Activated CD4-positive, alpha-beta T cell treated with anti-CD3 and anti-CD28 coated beads, Interleukin-2, Interleukin-6, amounts not matched to agents 100 ng/mL and 50 ng/mL, durations not matched to agents 16 hours and 8 hours (primary cell): ENCODE results near the gene SMOC1.

ENCODE experiments used
- DNase-seq: peaks from one replicate; pipeline ENCODE4 v3.0.0-alpha.2; 2020

SMOC1 gene

DNA sequence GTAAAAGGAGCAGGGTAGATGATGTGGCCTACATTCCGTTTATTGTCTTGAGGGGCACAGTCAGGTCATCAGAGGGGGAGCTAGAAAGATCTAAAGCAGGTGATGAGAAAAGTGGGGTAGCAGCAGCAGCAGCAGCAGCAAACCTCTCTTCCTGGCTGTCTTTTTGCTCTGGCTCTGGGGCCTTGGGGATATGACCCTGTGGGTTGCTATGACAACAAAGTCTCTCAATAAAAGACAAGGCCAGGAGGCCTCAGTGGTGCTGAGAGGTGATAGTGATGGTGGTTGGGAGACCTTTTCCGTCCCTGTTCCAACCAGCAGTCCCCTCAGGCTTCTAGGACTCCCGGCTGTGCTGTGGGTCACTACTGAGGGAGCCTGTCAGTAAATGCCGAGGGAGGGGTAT is 170.9 kb downstream of the SMOC1 start:
- DNase-seq: no peak

DNA sequence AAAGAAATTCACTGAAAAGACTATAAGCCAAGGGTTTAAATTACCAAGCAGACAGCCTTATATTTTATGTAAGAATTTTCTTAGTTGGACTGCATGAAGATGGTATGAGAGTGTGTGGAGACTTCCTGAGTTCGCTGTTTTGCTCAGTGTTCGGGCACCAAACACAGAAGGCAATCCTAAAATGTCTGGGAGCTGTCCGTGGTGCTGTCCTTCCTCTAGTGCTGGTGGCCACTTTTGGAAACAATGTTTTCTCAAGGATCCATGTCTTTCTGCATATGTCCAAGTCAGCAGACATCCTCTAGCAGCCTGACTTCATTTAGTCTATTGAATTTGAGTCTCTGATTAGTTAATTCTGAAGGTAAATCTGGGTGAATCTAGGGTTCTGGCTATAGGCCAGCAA is 173.8 kb downstream of the SMOC1 start:
- peak; percentile 13 for DNase-seq

GRCh38 chr14:70057519-70058136 is 178.4 kb downstream of the SMOC1 start:
- no peak for DNase-seq

DNA sequence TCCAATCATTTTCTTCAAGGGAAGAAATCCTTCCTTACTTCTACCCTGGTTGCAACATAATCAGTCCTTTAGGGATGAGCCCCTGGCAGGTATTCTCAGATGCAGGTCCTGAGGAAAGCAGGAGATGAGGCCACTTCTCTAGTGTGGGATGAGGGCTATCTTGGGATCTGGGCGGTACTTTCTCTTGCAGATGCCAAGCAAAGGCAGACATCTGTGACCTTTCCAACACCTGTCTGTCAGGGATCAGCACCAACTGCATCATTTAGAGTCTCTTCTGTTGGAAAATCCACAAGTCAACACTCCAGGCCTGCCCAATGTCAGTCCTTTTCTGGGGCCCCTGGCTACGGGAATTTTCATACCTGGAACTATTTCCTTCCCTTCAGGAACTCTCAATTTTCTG is 180.3 kb downstream of the SMOC1 start:
- no peak for DNase-seq

- no peak for DNase-seq
Measured at GRCh38 chr14:70061108-70061507, 181.9 kb downstream of the SMOC1 start.

DNA sequence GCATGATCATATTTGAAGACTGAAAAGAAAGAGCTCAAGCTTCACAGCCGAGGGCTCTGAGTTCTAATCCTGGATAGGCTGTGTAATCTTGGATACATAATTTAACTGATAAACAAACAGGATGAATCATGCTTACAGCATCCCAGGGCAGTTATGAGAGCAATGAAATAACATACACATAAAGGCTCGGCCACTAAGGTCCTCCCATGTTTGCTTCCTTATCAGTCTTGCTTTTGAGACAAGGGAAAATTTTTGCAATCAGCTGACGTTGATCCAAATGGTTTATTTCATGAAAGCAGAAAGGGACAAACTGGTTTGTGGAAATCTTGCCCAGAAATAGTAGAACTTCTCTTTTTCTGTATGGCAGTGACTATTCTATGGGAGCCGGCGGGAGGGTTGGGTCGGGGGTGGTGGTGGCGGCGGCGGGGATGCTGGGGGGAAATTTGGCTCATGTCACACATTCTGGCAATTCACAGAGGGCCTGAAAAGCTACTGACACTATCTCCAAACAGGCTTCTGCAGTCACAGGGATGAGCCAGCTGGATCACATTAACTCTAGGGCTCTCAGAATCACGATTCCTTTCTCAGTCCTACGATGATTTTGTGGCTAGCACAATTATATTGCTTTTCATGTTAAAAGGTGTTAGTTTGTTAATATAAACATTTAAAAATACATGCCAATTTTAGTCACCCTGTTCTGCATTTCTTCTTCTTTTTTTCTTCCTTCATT is 185.1 kb downstream of the SMOC1 start:
- DNase-seq: no peak

DNA sequence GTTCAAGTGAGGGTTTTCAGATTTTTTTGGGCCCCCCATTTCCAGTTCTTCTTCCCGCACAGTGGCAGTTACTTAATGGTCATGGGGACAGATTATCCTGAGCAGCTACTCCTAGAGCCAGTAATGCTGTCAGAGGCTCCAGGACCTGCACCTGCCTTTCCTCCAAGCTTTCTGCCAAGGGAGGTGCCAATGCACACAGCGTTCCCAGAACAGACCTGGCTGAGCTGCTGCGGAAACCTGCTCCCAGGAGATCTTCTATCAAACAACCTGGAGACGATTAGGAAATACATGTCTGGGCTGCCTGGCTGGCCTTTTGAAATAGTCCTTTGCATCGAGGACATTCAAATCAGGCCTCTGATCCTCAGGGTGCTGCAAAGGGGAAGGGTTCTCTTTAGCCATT is 188.6 kb downstream of the SMOC1 start:
- no peak for DNase-seq

GRCh38 chr14:70069186-70069585 is 190.0 kb downstream of the SMOC1 start:
- no peak for DNase-seq

- peak; percentile 78 for DNase-seq
Measured at GRCh38 chr14:70073924-70074566, 194.8 kb downstream of the SMOC1 start.

DNA sequence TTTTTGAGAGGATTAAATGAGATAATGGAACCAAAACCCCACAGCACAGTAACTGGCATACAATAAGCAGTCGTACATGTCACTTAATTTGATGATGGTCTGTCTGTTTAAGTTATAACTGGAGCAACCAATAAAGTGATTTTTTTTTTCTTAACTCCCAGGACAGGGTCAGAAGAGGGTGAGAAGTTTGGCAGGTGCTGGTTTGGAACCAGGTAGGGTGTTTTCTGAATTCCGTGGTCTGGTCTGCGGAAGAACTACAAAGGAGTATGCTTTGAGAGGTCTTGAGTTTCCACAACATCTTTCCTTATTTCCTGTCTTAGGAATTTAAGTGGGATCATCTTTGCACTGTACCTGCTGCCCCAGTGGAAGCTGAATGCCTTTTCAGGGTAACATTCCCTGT is 197.8 kb downstream of the SMOC1 start:
- no peak for DNase-seq

GRCh38 chr14:70077720-70078119 is 198.5 kb downstream of the SMOC1 start:
- DNase-seq: no peak

- no peak for DNase-seq
Measured at GRCh38 chr14:70078329-70078728, 199.1 kb downstream of the SMOC1 start.

GRCh38 chr14:70080076-70080475 is 200.9 kb downstream of the SMOC1 start:
- DNase-seq: no peak
